A204.1 (cell line): ENCODE measurements around the gene MCF2L2.
"Not testable (repeated sequence)": the region's sequence is repeated elsewhere in the genome, so short reads cannot be mapped to it uniquely, and the experiment has no call there.

Experiments used
- FAIRE-seq: peaks from 2 replicates; lab custom pipeline; 2012; peaks lifted over from hg19 to GRCh38; lab: Jason Lieb, UNC

MCF2L2 gene

GRCh38 chr3:183264268-183264667 lies 164.2 kb downstream of the MCF2L2 start:
- no peak for FAIRE-seq

DNA sequence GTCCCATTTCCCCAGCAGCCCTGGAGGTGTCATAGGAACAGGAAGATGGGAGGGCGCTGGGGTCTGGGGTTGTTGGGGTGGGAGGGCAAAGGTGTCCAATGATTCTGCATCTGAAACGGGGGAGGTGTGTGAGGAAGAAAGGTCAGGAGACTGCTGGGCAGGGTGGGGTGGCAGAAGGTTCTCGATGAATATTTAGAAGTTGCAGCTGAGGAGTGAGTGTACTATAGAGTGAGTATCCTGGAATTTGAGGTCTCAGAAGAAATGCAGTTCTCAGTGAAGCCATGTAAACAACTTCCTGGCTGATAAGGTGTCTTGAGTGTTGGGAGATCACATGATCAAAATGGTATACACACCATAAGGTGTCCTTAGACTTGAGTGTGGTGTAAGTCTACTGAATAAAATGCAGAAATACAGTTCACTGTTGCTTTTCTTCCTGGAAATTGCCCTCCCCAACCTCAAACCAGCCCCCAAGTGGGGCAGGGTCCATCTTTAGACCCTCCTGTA lies 165.5 kb downstream of the MCF2L2 start:
- no peak for FAIRE-seq

GRCh38 chr3:183261151-183261724 lies 167.2 kb downstream of the MCF2L2 start:
- no peak for FAIRE-seq

DNA sequence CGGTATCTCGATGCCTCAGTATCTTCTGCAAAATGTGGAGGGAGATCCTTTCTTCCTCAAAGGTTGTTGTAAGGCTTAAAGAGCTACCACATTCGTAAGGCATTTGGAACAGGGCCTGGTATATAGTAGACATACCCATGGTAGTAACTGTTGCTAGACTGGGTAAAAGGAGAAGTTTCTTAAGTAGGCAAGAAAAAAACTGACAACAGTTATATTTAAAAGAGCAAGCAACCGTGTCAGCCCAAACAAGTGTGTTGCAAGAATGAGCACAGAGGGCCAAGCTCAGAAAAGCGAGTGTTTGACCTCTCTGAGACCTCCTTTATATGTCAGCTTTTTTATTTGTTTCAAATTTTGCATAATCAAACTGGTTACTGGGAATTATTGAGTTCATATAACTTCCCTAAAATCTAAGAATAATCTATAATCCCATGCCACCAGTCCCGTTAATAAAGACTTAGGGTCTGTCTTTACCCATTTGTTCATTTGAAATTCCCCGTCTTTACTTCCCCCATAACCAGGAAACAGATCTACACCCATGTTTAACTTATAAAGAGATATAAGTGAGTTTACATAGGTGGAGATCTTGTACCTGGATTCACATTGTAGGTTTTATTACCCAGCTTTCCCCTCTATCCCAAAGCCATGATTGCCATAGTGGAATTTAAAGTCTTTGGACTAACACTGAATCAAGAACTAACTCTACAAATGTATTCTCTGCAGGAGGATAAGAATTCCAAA lies 168.1 kb downstream of the MCF2L2 start:
- FAIRE-seq: no peak

GRCh38 chr3:183259621-183260020 lies 168.8 kb downstream of the MCF2L2 start:
- no peak for FAIRE-seq

DNA sequence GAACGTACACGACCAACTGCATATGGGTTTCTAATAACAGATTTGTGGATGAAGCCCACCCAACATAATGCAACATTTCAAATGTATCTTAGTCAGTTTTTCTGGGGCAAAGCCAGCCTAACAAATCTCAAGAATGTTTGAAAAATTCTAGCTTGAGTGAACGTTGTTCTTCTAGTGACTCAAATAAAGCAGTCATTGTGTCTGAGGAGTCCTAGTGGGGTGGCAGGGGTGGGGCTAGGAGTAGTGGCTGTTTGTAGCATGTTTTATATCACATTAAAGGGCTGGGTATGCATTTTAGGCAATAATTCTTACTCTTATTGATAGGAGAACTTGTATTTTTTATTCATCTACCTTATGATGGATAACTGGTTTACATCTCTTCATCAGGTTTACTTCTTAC lies 169.3 kb downstream of the MCF2L2 start:
- no peak for FAIRE-seq

DNA sequence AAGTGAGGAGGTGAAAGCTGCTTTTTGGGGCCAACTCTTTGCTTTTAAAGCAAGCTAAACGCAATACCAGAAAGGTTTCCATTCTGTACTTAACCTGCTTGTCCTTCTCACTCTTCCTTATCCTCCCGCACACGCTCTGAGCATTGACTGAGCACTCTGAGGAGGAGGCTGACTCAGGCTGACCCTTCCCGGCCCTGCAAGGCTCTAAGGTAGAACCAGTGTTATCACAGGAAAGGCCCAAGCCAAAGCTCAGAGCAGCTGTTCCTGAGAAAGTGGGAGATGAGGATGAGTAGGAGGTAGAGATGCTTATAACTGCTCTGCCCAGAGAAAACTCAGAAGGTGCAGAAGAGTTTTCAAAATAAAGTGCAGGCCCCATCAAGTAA lies 173.1 kb downstream of the MCF2L2 start:
- FAIRE-seq: no peak

GRCh38 chr3:183254487-183255347 lies 173.7 kb downstream of the MCF2L2 start:
- no peak for FAIRE-seq

GRCh38 chr3:183253528-183254486 lies 174.6 kb downstream of the MCF2L2 start:
- no peak for FAIRE-seq

DNA sequence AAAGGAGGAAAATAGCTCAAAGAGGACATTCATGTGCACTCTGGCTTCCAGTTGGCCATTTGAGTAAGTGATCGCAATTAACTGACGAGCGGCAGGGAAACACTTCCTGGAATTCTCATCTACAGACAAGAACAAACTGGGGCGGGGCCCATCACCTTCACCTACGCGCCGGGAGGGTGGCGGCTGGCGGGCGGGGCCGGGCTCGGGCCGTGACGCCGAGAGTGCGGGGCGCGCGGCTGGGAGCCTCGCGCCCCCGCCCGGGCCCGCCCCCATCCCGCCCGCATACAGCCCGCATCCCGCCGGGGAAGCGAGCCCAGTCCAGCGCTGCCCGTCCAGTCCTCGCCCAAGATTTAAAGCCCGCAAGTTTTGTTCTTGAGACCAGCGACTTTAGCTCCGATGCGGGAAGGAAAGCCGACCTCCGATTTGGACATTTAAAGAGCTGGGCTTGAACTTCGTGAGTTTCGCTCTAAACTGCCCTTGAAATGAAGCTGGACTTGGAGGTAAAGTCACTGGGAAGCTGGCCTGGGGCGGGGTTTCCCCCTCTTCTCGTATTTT lies 175.4 kb downstream of the MCF2L2 start, which contains the start of gene B3GNT5:
B3GNT5 (plus strand) TSS at position 281 of the 555 bp plus-strand sequence. CDS start 16,546 bp downstream, outside the sequence.
- no peak for FAIRE-seq

DNA sequence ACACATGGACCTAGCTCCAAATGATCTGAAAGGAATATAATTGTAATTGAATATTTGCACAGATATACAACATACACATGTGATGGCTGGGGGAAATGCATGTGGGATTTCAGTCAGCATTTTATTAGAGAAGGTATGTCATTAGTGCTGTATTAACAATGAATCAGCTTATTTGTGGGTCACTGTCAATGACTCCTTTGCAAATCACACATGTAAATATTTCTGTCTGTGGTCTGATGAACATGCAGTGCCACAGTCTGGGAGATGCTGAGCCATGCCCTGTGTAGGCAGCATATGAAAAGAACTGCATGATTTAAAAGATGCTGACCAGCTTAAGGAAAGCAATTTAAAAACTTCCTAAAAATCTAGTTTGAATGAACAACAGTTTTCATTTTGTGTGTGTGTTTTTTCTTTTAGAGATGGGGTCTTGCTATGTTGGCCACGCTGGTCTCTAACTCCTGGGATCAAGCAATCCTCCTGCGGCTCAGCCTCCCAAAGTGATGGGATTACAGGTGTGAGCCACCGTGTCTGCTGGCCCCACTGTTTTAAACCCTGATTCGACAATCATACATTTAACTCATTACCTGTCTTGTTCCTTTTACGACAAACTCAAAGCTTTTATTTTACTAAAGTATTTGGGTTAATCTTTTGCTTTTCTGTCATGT lies 176.2 kb downstream of the MCF2L2 start:
- no peak for FAIRE-seq

GRCh38 chr3:183249006-183249718 lies 179.3 kb downstream of the MCF2L2 start:
- FAIRE-seq: no peak

DNA sequence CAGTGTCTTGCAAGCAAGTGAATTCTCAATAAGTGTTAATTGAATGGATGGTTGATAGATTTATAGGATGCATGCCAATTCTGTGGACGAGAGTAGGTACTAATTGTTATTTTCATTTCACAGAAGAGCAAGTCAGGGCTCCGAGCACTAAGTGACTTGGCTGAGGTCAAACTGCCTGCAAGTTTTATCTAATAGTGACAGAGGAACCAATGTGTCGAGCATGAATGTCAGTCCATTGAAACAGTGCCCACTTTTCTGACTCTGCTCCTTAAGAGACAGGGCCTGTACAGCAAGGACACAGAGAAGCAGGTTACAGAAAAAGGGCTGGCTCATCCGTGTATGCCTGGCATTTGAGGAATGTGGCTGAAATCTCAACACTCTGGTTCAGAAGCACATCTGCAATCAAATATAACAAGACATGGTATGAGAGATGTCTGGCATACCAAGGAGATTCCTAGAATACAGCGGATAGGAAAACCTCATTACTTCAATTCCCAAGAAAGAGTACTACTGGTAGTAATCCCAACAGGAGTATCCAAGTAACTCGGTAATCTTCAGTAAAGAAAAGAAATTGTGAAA lies 181.3 kb downstream of the MCF2L2 start:
- no peak for FAIRE-seq

- no peak for FAIRE-seq
Observed at GRCh38 chr3:183244981-183245476, 183.4 kb downstream of the MCF2L2 start.

DNA sequence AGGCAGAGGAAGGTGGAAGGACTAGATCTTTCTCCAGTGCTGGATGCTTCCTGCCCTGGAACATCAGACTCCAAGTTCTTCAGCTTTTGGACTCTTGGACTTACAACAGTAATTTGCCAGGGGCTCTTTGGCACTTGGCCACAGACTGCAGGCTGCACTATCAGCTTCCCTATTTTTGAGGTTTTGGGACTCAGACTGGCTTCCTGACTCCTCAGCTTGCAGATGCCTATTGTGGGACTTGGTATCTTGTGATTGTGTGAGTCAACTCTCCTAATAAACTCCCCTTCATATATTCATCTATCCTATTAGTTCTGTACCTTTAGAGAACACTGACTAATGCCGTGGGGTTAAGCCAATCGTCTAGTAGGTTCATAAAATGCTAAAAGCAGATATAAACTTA lies 184.2 kb downstream of the MCF2L2 start:
- no peak for FAIRE-seq

- no peak for FAIRE-seq
Observed at GRCh38 chr3:183242431-183242830, 186.0 kb downstream of the MCF2L2 start.

- FAIRE-seq: no peak
Observed at GRCh38 chr3:183239046-183239445, 189.4 kb downstream of the MCF2L2 start.

- no peak for FAIRE-seq
Observed at GRCh38 chr3:183233966-183234365, 194.5 kb downstream of the MCF2L2 start.

DNA sequence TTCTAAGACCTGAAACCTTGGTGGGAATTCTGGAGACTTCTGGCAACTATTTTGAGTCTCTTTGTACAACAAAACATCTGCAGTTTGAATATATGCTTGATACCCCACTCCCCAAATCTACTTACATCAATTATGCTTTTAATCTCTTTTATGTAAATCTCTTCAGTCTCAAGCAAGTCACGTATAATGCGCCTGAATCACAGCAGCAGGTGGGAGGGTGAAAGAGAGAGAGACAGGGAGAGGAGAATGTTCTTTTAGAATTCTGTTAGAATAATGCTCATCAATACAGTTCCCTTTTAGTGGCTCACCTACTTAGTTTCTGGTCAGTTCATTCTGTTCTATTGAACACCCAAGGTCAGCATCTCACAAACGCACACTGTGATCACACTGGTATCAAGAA lies 197.6 kb downstream of the MCF2L2 start:
- no peak for FAIRE-seq

- not testable (repeated sequence) for FAIRE-seq
Observed at GRCh38 chr3:183230251-183230650, 198.2 kb downstream of the MCF2L2 start.
